Measurements from ENCODE around the gene NUDT3. TPM values are rescaled to one million over a fixed set of nuclear protein-coding genes. Genes with fewer than 3 reads are reported as not detected.

Gene NUDT3
- total and polyA plus RNA-seq, 2 experiments from 2014 or later, result 12.1 to 31.1 TPM

- peak overlapping the region; percentile 90 for H3K4me3 ChIP-seq
- no peaks in the 10 kb centered on the region for H3K9me2 ChIP-seq (ENCODE audit: insufficient read depth)
- H3K79me2 ChIP-seq (replicated peaks; ENCODE audit: insufficient read depth), result peaks cover 9% of the 10 kb centered on the region; the same call in 1 of the 2 replicates
- ATAC-seq, result peak; percentile 1
- Mint-ChIP-seq H3K4me3 (peak overlapping the region; percentile 88), H3K27me3 (ENCODE audit: insufficient read depth, low read depth, poor library complexity) (peaks cover 61% of the 10 kb centered on the region), H3K4me1 (peaks cover 40% of the 10 kb centered on the region), H3K9me3 (peaks cover 2% of the 10 kb centered on the region; the same call in 2 of the 3 replicates), H3K36me3 (ENCODE audit: low read depth) (peaks cover 37% of the 10 kb centered on the region), H3K27ac (no peak overlapping the region)
- DNase-seq (ENCODE audit: low spot score), result no peak
- H3K4me2 ChIP-seq, result peak overlapping the region; percentile 96
- peaks cover 21% of the 10 kb centered on the region; the same call in 1 of the 2 replicates for H3K4me1 ChIP-seq (ENCODE audit: insufficient read depth)
- peaks cover 11% of the 10 kb centered on the region; the same call in 1 of the 2 replicates for H3K36me3 ChIP-seq (ENCODE audit: insufficient read depth)
- TF ChIP-seq, protein P1, sequence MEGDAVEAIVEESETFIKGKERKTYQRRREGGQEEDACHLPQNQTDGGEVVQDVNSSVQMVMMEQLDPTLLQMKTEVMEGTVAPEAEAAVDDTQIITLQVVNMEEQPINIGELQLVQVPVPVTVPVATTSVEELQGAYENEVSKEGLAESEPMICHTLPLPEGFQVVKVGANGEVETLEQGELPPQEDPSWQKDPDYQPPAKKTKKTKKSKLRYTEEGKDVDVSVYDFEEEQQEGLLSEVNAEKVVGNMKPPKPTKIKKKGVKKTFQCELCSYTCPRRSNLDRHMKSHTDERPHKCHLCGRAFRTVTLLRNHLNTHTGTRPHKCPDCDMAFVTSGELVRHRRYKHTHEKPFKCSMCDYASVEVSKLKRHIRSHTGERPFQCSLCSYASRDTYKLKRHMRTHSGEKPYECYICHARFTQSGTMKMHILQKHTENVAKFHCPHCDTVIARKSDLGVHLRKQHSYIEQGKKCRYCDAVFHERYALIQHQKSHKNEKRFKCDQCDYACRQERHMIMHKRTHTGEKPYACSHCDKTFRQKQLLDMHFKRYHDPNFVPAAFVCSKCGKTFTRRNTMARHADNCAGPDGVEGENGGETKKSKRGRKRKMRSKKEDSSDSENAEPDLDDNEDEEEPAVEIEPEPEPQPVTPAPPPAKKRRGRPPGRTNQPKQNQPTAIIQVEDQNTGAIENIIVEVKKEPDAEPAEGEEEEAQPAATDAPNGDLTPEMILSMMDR (conservative IDR thresholded peaks at IDR 0.05; ENCODE audit: low read depth in 2 of 2), result no peak
- TF ChIP-seq ZNF114 (CRISPR knock-in tag; IDR thresholded peaks at IDR 0.05) (no peak), REST (IDR thresholded peaks at IDR 0.05; ENCODE audit: unreplicated experiment) (no peak), POLR2AphosphoS5 (IDR thresholded peaks at IDR 0.05; ENCODE audit: low read depth) (no peak), CREB1 (CRISPR knock-in tag; IDR thresholded peaks at IDR 0.05; ENCODE audit: low read depth) (no peak), STAT1 (IDR thresholded peaks at IDR 0.05; ENCODE audit: unreplicated experiment) (no peak), ZNF331 (CRISPR knock-in tag; IDR thresholded peaks at IDR 0.05; ENCODE audit: low read depth) (no peak), EZH2 (IDR thresholded peaks at IDR 0.05; ENCODE audit: low read depth, unreplicated experiment) (no peak), JUNB (IDR thresholded peaks at IDR 0.05; ENCODE audit: unreplicated experiment) (no peak), NANOG (IDR thresholded peaks at IDR 0.05; ENCODE audit: borderline replicate concordance) (no peak)
- peaks cover 12% of the 10 kb centered on the region; the same call in 1 of the 2 replicates for H4K20me1 ChIP-seq (replicated peaks; ENCODE audit: insufficient read depth)
- no peaks in the 10 kb centered on the region for H3K27me3 ChIP-seq (ENCODE audit: insufficient read depth)
- H3F3A ChIP-seq (replicated peaks; ENCODE audit: low read depth), result peaks cover 37% of the 10 kb centered on the region
- H2AFZ ChIP-seq, result no peak overlapping the region
- no peak overlapping the region for H3K27ac ChIP-seq (ENCODE audit: low read depth)
These were observed 144.8 kb downstream of the NUDT3 start for GRCh38 chr6:34247481-34248197.
